ENCODE measurements around the gene SUCLA2. TPM values are rescaled to one million over a fixed set of nuclear protein-coding genes. Genes with fewer than 3 reads are reported as not detected.
A peak's percentile ranks its signal among the peaks of the same experiment; 100 is the strongest.

The SUCLA2 gene
- total and polyA plus RNA-seq, 2 donors (not counting 1 experiment from before 2014, with no cell fraction given) = 45.7 to 64.8 TPM

DNA sequence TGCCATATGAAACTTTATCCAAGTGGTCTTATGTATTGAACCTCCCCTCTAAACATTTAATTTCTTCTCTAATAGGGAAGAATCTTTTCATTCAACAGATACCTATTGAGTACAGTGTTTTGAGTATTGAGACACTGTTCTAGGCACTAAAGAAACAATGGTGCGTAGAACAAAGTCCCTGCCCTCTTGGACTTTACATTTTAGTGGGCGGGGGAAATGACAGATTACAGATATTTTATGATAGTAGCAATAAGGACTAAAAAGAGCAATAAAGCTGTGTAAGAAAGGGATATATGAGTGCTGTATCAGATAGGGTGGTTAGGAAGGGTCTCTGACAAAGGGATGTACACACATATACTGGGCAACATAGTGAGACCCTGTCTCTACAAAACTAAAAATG is 41.8 kb upstream of the SUCLA2 start:
- Histone ChIP-seq H4K20me1 (ENCODE audit: control insufficient read depth, extremely low read depth, insufficient read depth, low read length) (no peaks in the 10 kb centered on the region), H3K27me3 (ENCODE audit: control insufficient read depth, insufficient read depth, low read length) (no peaks in the 10 kb centered on the region), H3K4me1 (ENCODE audit: control insufficient read depth, extremely low read depth, insufficient read depth, low read length) (peaks cover 6% of the 10 kb centered on the region), H3K9me3 (ENCODE audit: control insufficient read depth, insufficient read depth, low read depth, low read length) (no peaks in the 10 kb centered on the region), H3K4me2 (ENCODE audit: extremely low read depth, insufficient read depth, low read length) (no peak overlapping the region), H2AFZ (ENCODE audit: low read length) (no peak overlapping the region), H3K79me2 (ENCODE audit: control insufficient read depth, insufficient read depth, low read length) (peaks cover 9% of the 10 kb centered on the region), H3K36me3 (ENCODE audit: control insufficient read depth, insufficient read depth, low read length) (peaks cover 4% of the 10 kb centered on the region), H3K9ac (ENCODE audit: insufficient read depth, low read length) (no peak overlapping the region), H3K27ac (ENCODE audit: insufficient read depth, low read length) (no peak overlapping the region), H3K4me3 (replicated peaks in 1 of 4; ENCODE audit: control extremely low read depth in 1 of 4, insufficient read depth in 1 of 4, low read depth in 3 of 4, low read length in 4 of 4) (no peak overlapping the region)
- no peak for DNase-seq (ENCODE audit: low read depth in 2 of 2)
- no peak for TF ChIP-seq EZH2 (IDR thresholded peaks at IDR 0.05; ENCODE audit: low read length, missing control alignments)
- TF ChIP-seq, protein P1, sequence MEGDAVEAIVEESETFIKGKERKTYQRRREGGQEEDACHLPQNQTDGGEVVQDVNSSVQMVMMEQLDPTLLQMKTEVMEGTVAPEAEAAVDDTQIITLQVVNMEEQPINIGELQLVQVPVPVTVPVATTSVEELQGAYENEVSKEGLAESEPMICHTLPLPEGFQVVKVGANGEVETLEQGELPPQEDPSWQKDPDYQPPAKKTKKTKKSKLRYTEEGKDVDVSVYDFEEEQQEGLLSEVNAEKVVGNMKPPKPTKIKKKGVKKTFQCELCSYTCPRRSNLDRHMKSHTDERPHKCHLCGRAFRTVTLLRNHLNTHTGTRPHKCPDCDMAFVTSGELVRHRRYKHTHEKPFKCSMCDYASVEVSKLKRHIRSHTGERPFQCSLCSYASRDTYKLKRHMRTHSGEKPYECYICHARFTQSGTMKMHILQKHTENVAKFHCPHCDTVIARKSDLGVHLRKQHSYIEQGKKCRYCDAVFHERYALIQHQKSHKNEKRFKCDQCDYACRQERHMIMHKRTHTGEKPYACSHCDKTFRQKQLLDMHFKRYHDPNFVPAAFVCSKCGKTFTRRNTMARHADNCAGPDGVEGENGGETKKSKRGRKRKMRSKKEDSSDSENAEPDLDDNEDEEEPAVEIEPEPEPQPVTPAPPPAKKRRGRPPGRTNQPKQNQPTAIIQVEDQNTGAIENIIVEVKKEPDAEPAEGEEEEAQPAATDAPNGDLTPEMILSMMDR (conservative IDR thresholded peaks at IDR 0.05 in 1 of 2, IDR thresholded peaks at IDR 0.05 in 1 of 2; ENCODE audit: low read depth in 1 of 2, low read length in 2 of 2) = no peak

DNA sequence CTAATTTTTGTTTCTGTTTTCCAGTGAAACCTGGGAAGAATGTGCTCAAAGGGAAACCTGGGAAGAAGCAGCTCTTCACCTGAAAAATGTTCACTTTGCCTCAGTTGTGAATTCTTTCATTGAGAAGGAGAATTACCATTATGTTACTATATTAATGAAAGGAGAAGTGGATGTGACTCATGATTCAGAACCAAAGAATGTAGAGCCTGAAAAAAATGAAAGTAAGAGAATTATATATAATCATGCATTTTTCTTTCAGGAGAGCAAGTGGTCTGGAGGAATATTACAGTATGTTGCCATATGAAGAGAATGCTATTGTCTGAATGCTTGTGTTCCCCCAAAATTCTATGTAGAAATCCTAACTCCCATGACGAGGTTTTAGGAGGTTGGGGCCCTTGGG is 39.8 kb upstream of the SUCLA2 start:
- Histone ChIP-seq H3K4me1 (ENCODE audit: control insufficient read depth, extremely low read depth, insufficient read depth, low read length) (peaks cover 10% of the 10 kb centered on the region), H3K79me2 (ENCODE audit: control insufficient read depth, insufficient read depth, low read length) (peaks cover 9% of the 10 kb centered on the region), H2AFZ (ENCODE audit: low read length) (no peak overlapping the region), H4K20me1 (ENCODE audit: control insufficient read depth, extremely low read depth, insufficient read depth, low read length) (no peaks in the 10 kb centered on the region), H3K4me3 (replicated peaks in 1 of 4; ENCODE audit: control extremely low read depth in 1 of 4, insufficient read depth in 1 of 4, low read depth in 3 of 4, low read length in 4 of 4) (no peak overlapping the region), H3K9ac (ENCODE audit: insufficient read depth, low read length) (no peak overlapping the region), H3K27me3 (ENCODE audit: control insufficient read depth, insufficient read depth, low read length) (no peaks in the 10 kb centered on the region), H3K4me2 (ENCODE audit: extremely low read depth, insufficient read depth, low read length) (no peak overlapping the region), H3K36me3 (ENCODE audit: control insufficient read depth, insufficient read depth, low read length) (peaks cover 4% of the 10 kb centered on the region), H3K27ac (ENCODE audit: insufficient read depth, low read length) (no peak overlapping the region), H3K9me3 (ENCODE audit: control insufficient read depth, insufficient read depth, low read depth, low read length) (no peaks in the 10 kb centered on the region)
- TF ChIP-seq, protein P1 (conservative IDR thresholded peaks at IDR 0.05 in 1 of 2, IDR thresholded peaks at IDR 0.05 in 1 of 2; ENCODE audit: low read depth in 1 of 2, low read length in 2 of 2) = no peak
- no peak for TF ChIP-seq EZH2 (IDR thresholded peaks at IDR 0.05; ENCODE audit: low read length, missing control alignments)
- peak; percentile 12 to 27 for DNase-seq (ENCODE audit: low read depth in 2 of 2)

DNA sequence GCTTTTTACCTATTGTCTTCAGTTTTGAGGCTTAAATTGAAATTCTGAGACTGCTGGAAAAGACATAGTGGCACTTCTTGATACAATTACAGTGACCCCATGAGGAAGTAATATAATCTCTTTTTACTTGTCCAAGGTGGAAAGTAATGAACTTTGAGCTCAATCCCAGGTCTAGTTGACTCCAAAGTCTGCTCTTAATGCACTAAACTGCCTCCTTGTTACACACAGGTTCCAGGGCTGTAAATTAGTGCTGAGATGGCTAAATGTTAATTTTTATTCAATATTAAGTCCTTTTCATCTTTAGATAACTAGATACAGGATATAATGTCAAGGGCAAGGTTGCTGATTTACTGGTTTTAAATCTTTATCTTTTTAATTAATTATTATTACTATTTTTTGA is 39.0 kb upstream of the SUCLA2 start:
- H3K9me3 ChIP-seq (ENCODE audit: control insufficient read depth, insufficient read depth, low read depth, low read length) = no peaks in the 10 kb centered on the region
- no peaks in the 10 kb centered on the region for H4K20me1 ChIP-seq (ENCODE audit: control insufficient read depth, extremely low read depth, insufficient read depth, low read length)
- H3K4me2 ChIP-seq (ENCODE audit: extremely low read depth, insufficient read depth, low read length) = no peak overlapping the region
- no peak for DNase-seq (ENCODE audit: low read depth in 2 of 2)
- H3K4me1 ChIP-seq (ENCODE audit: control insufficient read depth, extremely low read depth, insufficient read depth, low read length) = peaks cover 10% of the 10 kb centered on the region
- no peak overlapping the region for H3K27ac ChIP-seq (ENCODE audit: insufficient read depth, low read length)
- H3K79me2 ChIP-seq (ENCODE audit: control insufficient read depth, insufficient read depth, low read length) = peaks cover 9% of the 10 kb centered on the region
- no peak overlapping the region for H2AFZ ChIP-seq (ENCODE audit: low read length)
- H3K36me3 ChIP-seq (ENCODE audit: control insufficient read depth, insufficient read depth, low read length) = peaks cover 4% of the 10 kb centered on the region
- TF ChIP-seq EZH2 (IDR thresholded peaks at IDR 0.05; ENCODE audit: low read length, missing control alignments) = no peak
- TF ChIP-seq, protein P1 (conservative IDR thresholded peaks at IDR 0.05 in 1 of 2, IDR thresholded peaks at IDR 0.05 in 1 of 2; ENCODE audit: low read depth in 1 of 2, low read length in 2 of 2) = no peak
- no peak overlapping the region for H3K9ac ChIP-seq (ENCODE audit: insufficient read depth, low read length)
- H3K27me3 ChIP-seq (ENCODE audit: control insufficient read depth, insufficient read depth, low read length) = no peaks in the 10 kb centered on the region
- H3K4me3 ChIP-seq (replicated peaks in 1 of 4; ENCODE audit: control extremely low read depth in 1 of 4, insufficient read depth in 1 of 4, low read depth in 3 of 4, low read length in 4 of 4) = no peak overlapping the region
